Measurements from ENCODE around the gene FAM177A1. TPM values are rescaled to one million over a fixed set of nuclear protein-coding genes. Genes with fewer than 3 reads are reported as not detected.

The FAM177A1 gene
- total RNA-seq = 43.7 and 46.2 TPM in 2 replicates
- long read RNA-seq, transcript FAM177A1-201 (5 exons, 2,927 nt) = major isoform, 14 of 35 reads
- long read RNA-seq, transcript FAM177A1-202 (6 exons, 858 nt) = minor isoform, 11 of 35 reads
- long read RNA-seq, partial matches to known transcripts = 3 of 35 reads
- long read RNA-seq, other reads (novel, unspliced or antisense) = 6 of 35 reads

GRCh38 chr14:35046048-35046750, at the start of gene FAM177A1:
TSS of gene FAM177A1 (plus strand) at chr14:35046272. CDS start at chr14:35046464, 192 bp downstream.
- H3K27ac Mint-ChIP-seq = peak within 1 kb of the TSS; percentile 99
- H3K4me3 Mint-ChIP-seq (ENCODE audit: low read depth) = peak within 1 kb of the TSS; percentile 95
- peak; percentile 99 for DNase-seq (ENCODE audit: low spot score, unreplicated experiment)
- TF ChIP-seq, protein P1, sequence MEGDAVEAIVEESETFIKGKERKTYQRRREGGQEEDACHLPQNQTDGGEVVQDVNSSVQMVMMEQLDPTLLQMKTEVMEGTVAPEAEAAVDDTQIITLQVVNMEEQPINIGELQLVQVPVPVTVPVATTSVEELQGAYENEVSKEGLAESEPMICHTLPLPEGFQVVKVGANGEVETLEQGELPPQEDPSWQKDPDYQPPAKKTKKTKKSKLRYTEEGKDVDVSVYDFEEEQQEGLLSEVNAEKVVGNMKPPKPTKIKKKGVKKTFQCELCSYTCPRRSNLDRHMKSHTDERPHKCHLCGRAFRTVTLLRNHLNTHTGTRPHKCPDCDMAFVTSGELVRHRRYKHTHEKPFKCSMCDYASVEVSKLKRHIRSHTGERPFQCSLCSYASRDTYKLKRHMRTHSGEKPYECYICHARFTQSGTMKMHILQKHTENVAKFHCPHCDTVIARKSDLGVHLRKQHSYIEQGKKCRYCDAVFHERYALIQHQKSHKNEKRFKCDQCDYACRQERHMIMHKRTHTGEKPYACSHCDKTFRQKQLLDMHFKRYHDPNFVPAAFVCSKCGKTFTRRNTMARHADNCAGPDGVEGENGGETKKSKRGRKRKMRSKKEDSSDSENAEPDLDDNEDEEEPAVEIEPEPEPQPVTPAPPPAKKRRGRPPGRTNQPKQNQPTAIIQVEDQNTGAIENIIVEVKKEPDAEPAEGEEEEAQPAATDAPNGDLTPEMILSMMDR (IDR thresholded peaks at IDR 0.05; ENCODE audit: unreplicated experiment) = no peak
- no peaks in the 10 kb centered on the region for H3K36me3 Mint-ChIP-seq (ENCODE audit: insufficient read depth)
- H3K4me1 Mint-ChIP-seq (ENCODE audit: low read depth) = peaks cover 17% of the 10 kb centered on the region
- H3K27me3 Mint-ChIP-seq = no peaks in the 10 kb centered on the region
- no peaks in the 10 kb centered on the region for H3K9me3 Mint-ChIP-seq (ENCODE audit: low read depth)

GRCh38 chr14:34997762-34998161, 48.3 kb upstream of the FAM177A1 start:
- Mint-ChIP-seq H3K27ac (no peak overlapping the region), H3K4me3 (ENCODE audit: low read depth) (no peak overlapping the region), H3K36me3 (ENCODE audit: insufficient read depth) (peaks cover 4% of the 10 kb centered on the region), H3K9me3 (ENCODE audit: low read depth) (no peaks in the 10 kb centered on the region), H3K4me1 (ENCODE audit: low read depth) (peaks cover 2% of the 10 kb centered on the region), H3K27me3 (no peaks in the 10 kb centered on the region)
- TF ChIP-seq, protein P1 (IDR thresholded peaks at IDR 0.05; ENCODE audit: unreplicated experiment) = no peak
- no peak for DNase-seq (ENCODE audit: low spot score, unreplicated experiment)

DNA sequence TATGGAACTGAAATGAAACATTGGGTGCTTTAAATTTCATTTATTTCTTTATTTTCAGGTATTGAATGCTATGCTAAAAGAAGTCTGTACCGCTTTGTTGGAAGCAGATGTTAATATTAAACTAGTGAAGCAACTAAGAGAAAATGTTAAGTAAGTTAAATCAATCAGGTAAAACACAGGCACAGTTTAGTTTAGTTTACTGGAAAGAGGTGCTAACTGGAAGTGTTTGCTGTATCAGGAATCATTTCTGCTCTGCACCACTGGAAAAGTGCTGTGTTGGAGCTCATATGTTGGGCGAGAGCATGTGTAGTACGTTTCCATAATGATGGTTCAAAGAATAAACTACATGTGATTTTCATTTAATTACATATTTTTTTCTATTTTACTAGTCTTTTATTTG, 46.6 kb upstream of the FAM177A1 start:
- peaks cover 1% of the 10 kb centered on the region for H3K4me1 Mint-ChIP-seq (ENCODE audit: low read depth)
- H3K9me3 Mint-ChIP-seq (ENCODE audit: low read depth) = no peaks in the 10 kb centered on the region
- H3K36me3 Mint-ChIP-seq (ENCODE audit: insufficient read depth) = peaks cover 5% of the 10 kb centered on the region
- no peak overlapping the region for H3K27ac Mint-ChIP-seq
- no peak overlapping the region for H3K4me3 Mint-ChIP-seq (ENCODE audit: low read depth)
- TF ChIP-seq, protein P1 (IDR thresholded peaks at IDR 0.05; ENCODE audit: unreplicated experiment) = no peak
- no peaks in the 10 kb centered on the region for H3K27me3 Mint-ChIP-seq
- no peak for DNase-seq (ENCODE audit: low spot score, unreplicated experiment)

GRCh38 chr14:35001621-35002020, 44.5 kb upstream of the FAM177A1 start:
- TF ChIP-seq, protein P1 (IDR thresholded peaks at IDR 0.05; ENCODE audit: unreplicated experiment) = no peak
- Mint-ChIP-seq H3K4me1 (ENCODE audit: low read depth) (no peaks in the 10 kb centered on the region), H3K4me3 (ENCODE audit: low read depth) (no peak overlapping the region), H3K27me3 (no peaks in the 10 kb centered on the region), H3K36me3 (ENCODE audit: insufficient read depth) (peaks cover 7% of the 10 kb centered on the region), H3K27ac (no peak overlapping the region), H3K9me3 (ENCODE audit: low read depth) (no peaks in the 10 kb centered on the region)
- DNase-seq (ENCODE audit: low spot score, unreplicated experiment) = no peak

DNA sequence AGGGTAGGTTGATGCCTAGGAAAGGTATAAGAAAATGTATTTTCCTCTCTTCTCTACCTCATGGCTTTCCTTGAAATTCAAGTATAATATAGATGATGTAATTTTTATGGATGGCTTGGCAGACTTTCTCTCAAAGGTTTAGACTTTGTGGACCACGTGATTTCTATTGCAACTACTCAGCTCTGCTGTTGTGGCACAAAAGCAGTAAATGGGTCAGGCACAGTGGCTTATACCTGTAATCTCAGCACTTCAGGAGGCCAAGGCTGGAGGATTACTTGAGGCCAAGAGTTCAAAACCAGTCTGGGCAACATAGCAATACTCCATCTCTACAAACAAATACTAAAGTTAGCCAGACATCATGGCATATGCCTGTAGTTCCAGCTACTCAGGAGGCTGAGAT, 41.2 kb upstream of the FAM177A1 start:
- Mint-ChIP-seq H3K9me3 (ENCODE audit: low read depth) (no peaks in the 10 kb centered on the region), H3K27me3 (no peaks in the 10 kb centered on the region), H3K27ac (no peak overlapping the region), H3K4me3 (ENCODE audit: low read depth) (no peak overlapping the region), H3K36me3 (ENCODE audit: insufficient read depth) (peaks cover 13% of the 10 kb centered on the region), H3K4me1 (ENCODE audit: low read depth) (no peaks in the 10 kb centered on the region)
- no peak for DNase-seq (ENCODE audit: low spot score, unreplicated experiment)
- TF ChIP-seq, protein P1 (IDR thresholded peaks at IDR 0.05; ENCODE audit: unreplicated experiment) = no peak
